Fibroblast of pulmonary artery (primary cell): Measurements from ENCODE around the gene WNT5B.

Experiments
- DNase-seq: peaks from one replicate; pipeline ENCODE4 v3.0.0-alpha.2; 2010; ENCODE audit warnings: low read depth
- H3K4me3 ChIP-seq: replicated peaks from 2 replicates; pipeline ENCODE4 v1.5.1; 2011; ENCODE audit warnings: low read depth, mild to moderate bottlenecking, control low read depth, low read length, moderate library complexity
- CTCF ChIP-seq: IDR thresholded peaks from 2 replicates; pipeline ENCODE4 v1.5.1; 2011; ENCODE audit warnings: mild to moderate bottlenecking, control low read depth, low read length, inconsistent platforms; ENCODE audit errors: missing control alignments

The WNT5B gene

DNA sequence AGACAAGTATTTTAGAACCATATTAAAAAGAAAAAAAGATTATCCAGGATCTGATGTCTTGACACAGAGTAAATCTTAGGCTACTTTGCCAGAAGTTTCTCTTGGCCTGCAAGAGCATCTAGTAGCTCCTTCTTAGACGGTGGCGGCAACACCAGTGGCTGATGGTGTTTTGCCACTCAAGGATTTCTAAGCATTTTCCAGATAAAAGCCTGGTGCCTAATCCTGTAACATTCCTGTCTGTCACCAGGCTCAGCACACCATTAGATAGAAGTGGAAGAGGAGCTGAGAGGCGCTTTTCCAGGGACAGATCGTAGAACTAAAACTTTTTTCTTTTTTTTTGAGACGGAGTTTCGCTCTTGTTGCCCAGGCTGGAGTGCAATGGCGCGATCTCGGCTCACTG, 14.0 kb downstream of the WNT5B start:
- H3K4me3 ChIP-seq: no peak overlapping the region
- TF ChIP-seq CTCF: no peak
- no peak for DNase-seq

DNA sequence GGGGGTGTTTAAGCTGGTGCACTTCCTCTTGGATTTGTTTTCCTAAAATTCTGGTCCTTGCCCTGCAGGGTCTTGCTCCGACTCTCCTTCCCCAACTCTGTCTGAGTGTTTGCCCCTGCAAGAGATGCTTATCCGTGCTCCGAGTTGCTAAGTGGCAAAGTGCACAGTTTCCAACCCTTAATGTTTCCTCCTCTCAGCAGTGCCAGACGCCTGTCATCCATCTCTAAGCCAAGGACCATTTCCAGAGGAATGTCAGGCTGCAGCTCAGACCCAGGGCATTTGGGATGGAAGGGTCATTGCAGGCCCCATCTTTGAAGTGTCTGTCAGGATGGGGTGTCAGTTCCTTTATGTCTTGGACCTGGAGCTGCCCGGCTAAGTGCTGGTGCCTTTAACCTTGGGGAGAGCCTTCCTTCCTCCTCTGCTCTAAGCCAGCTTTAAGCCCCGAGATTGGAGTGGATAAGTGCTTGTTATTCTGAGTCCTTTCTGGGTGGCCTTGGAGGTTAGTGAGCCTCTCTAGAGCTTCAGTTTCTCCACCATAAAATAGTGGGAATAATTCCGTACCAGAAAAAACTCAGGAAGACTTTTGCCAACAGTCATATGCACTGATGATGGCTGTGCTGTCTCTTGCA, 15.0 kb downstream of the WNT5B start:
- no peak for DNase-seq
- no peak for TF ChIP-seq CTCF

GRCh38 chr12:1644534-1645438, 15.8 kb downstream of the WNT5B start:
- no peak overlapping the region for H3K4me3 ChIP-seq
- peak; percentile 79 for DNase-seq

More for the DNA sequence above, 15.0 kb downstream of the WNT5B start:
- no peak overlapping the region for H3K4me3 ChIP-seq

GRCh38 chr12:1645819-1646218, 16.8 kb downstream of the WNT5B start:
- no peak for TF ChIP-seq CTCF
- DNase-seq: no peak
- H3K4me3 ChIP-seq: no peak overlapping the region

More at GRCh38 chr12:1644534-1645438, 15.8 kb downstream of the WNT5B start:
- TF ChIP-seq CTCF: no peak

DNA sequence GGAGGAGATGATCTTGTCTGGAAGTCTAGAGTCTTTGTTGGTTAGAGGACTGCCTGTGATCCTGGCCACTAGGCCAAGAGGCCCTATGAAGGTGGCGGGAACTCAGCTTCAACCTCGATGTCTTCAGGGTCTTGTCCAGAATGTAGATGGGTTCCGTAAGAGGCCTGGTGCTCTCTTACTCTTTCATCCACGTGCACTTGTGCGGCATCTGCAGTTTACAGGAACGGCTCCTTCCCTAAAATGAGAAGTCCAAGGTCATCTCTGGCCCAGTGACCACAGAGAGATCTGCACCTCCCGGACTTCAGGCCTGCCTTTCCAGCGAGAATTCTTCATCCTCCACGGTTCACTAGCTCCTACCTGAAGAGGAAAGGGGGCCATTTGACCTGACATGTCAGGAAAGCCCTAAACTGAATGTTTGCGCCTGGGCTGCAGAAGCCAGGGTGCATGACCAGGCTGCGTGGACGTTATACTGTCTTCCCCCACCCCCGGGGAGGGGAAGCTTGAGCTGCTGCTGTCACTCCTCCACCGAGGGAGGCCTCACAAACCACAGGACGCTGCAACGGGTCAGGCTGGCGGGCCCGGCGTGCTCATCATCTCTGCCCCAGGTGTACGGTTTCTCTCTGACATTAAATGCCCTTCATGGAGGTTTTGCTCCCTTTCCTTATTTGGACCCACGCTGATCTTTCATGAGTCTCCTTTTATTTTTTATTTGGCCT, 17.7 kb downstream of the WNT5B start:
- TF ChIP-seq CTCF: no peak
- no peak overlapping the region for H3K4me3 ChIP-seq
- no peak for DNase-seq

DNA sequence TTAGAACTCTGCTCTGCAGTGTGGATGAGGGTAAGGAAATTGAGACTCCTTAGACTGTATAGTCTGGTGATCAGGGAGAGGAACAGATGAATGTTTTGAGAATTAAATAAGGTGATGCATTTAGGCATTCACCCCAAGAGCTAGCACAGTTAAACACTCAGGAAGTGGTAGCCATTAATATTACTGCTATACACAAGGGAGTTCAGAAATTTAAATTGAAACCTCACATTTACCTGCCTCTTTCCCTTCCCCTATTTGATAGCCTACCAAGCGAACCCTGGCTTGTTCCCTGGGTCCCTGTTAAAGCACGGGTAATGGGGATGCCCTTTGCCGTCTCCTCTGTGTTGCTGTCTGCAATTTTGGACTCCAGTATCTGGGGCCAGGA, 18.2 kb downstream of the WNT5B start:
- H3K4me3 ChIP-seq: no peak overlapping the region
- DNase-seq: no peak
- TF ChIP-seq CTCF: no peak
